Brain microvascular endothelial cell (primary cell): Measurements from ENCODE around the gene TARS1.

Experiments
- DNase-seq: peaks from one replicate; pipeline ENCODE4 v3.0.0-alpha.2; 2020
- H3K27ac ChIP-seq: fragments of 250-450 bp; sonication (Bioruptor Pico); 2 replicates; pipeline ENCODE4 v1.5.1; 2020; ENCODE audit warnings: mild to moderate bottlenecking, moderate library complexity
- H3K27me3 ChIP-seq: fragments of 250-450 bp; sonication (Bioruptor Pico); replicated peaks from 2 replicates; pipeline ENCODE4 v1.5.1; 2020; ENCODE audit warnings: mild to moderate bottlenecking
- H3K36me3 ChIP-seq: fragments of 250-450 bp; sonication (Bioruptor Pico); replicated peaks from 2 replicates; pipeline ENCODE4 v1.5.1; 2020; ENCODE audit warnings: mild to moderate bottlenecking
- H3K4me3 ChIP-seq: 2 replicates; pipeline ENCODE4 v1.5.1; 2011; ENCODE audit warnings: low read depth, mild to moderate bottlenecking, control low read depth, low read length, moderate library complexity
- CTCF ChIP-seq: IDR thresholded peaks from 2 replicates; pipeline ENCODE4 v1.5.1; 2011; ENCODE audit warnings: low read depth, mild to moderate bottlenecking, moderate library complexity, low read length, control low read depth, inconsistent platforms; ENCODE audit errors: missing control alignments
- in situ Hi-C: cut with HindIII; loops from 2 replicates; pipeline ENCODE4 v1.10.0; 2017; ENCODE audit warnings: low sequenced_read_pairs, low pct_ligation_motif_present

The TARS1 gene

GRCh38 chr5:33420946-33421345 is 19.8 kb upstream of the TARS1 start:
- H3K4me3 ChIP-seq: no peak overlapping the region
- DNase-seq: no peak
- in situ Hi-C loops: no loop called here
- H3K27me3 ChIP-seq: no peaks in the 10 kb centered on the region
- H3K36me3 ChIP-seq: no peaks in the 10 kb centered on the region
- no peak for TF ChIP-seq CTCF
- H3K27ac ChIP-seq: no peak overlapping the region

- Histone ChIP-seq H3K27ac (no peak overlapping the region), H3K4me3 (no peak overlapping the region), H3K36me3 (no peaks in the 10 kb centered on the region), H3K27me3 (no peaks in the 10 kb centered on the region)
- in situ Hi-C loops: no loop called here
- no peak for TF ChIP-seq CTCF
- no peak for DNase-seq
Measured at GRCh38 chr5:33422191-33422590, 18.6 kb upstream of the TARS1 start.

GRCh38 chr5:33423018-33423630 is 17.6 kb upstream of the TARS1 start:
- Histone ChIP-seq H3K4me3 (no peak overlapping the region), H3K36me3 (no peaks in the 10 kb centered on the region), H3K27ac (no peak overlapping the region), H3K27me3 (no peaks in the 10 kb centered on the region)
- TF ChIP-seq CTCF: peak; percentile 20
- DNase-seq: no peak
- in situ Hi-C loops: no loop called here

GRCh38 chr5:33425314-33425713 is 15.5 kb upstream of the TARS1 start:
- no peak for TF ChIP-seq CTCF
- no peak overlapping the region for H3K27ac ChIP-seq
- H3K36me3 ChIP-seq: no peaks in the 10 kb centered on the region
- H3K4me3 ChIP-seq: no peak overlapping the region
- no peak for DNase-seq
- H3K27me3 ChIP-seq: no peaks in the 10 kb centered on the region
- in situ Hi-C loops: no loop called here

GRCh38 chr5:33430983-33431382 is 9.8 kb upstream of the TARS1 start:
- Histone ChIP-seq H3K27ac (no peak overlapping the region), H3K4me3 (no peak overlapping the region), H3K27me3 (no peaks in the 10 kb centered on the region), H3K36me3 (no peaks in the 10 kb centered on the region)
- in situ Hi-C loops: no loop called here
- DNase-seq: no peak
- TF ChIP-seq CTCF: no peak

GRCh38 chr5:33432656-33433055 is 8.1 kb upstream of the TARS1 start:
- Histone ChIP-seq H3K27ac (no peak overlapping the region), H3K36me3 (no peaks in the 10 kb centered on the region), H3K4me3 (no peak overlapping the region), H3K27me3 (no peaks in the 10 kb centered on the region)
- no peak for TF ChIP-seq CTCF
- in situ Hi-C loops: no loop called here
- DNase-seq: no peak
